ENCODE data around the gene TTC28.
"Not testable (repeated sequence)": the region's sequence is repeated elsewhere in the genome, so short reads cannot be mapped to it uniquely, and the experiment has no call there.

TTC28 gene

GRCh38 chr22:28198692-28199091, 480.9 kb downstream of the TTC28 start:
- no peaks in the 10 kb centered on the region for H3K9me3 ChIP-seq (ENCODE audit: control insufficient read depth, insufficient read depth, low read length)
- H3K27me3 ChIP-seq (ENCODE audit: control insufficient read depth, insufficient read depth, low read length) = no peaks in the 10 kb centered on the region
- H3K9ac ChIP-seq (ENCODE audit: low read depth, low read length) = no peak overlapping the region
- no peak overlapping the region for H3K4me3 ChIP-seq (ENCODE audit: low read depth, low read length)
- no peaks in the 10 kb centered on the region for H3K36me3 ChIP-seq (ENCODE audit: control insufficient read depth, insufficient read depth, low read length)
- peaks cover 3% of the 10 kb centered on the region for H3K4me1 ChIP-seq (ENCODE audit: control insufficient read depth, insufficient read depth, low read length)

- H3K4me1 ChIP-seq (ENCODE audit: control insufficient read depth, insufficient read depth, low read length); H3K9me3 ChIP-seq (ENCODE audit: control insufficient read depth, insufficient read depth, low read length); H3K4me3 ChIP-seq (ENCODE audit: low read depth, low read length); H3K27me3 ChIP-seq (ENCODE audit: control insufficient read depth, insufficient read depth, low read length); H3K36me3 ChIP-seq (ENCODE audit: control insufficient read depth, insufficient read depth, low read length); H3K9ac ChIP-seq (ENCODE audit: low read depth, low read length): not testable (repeated sequence)
Measured at GRCh38 chr22:28191571-28191970, 488.1 kb downstream of the TTC28 start.

GRCh38 chr22:28188178-28188879, 491.3 kb downstream of the TTC28 start:
- Histone ChIP-seq H3K4me3 (ENCODE audit: low read depth, low read length) (no peak overlapping the region), H3K4me1 (ENCODE audit: control insufficient read depth, insufficient read depth, low read length) (peaks cover 6% of the 10 kb centered on the region), H3K9me3 (ENCODE audit: control insufficient read depth, insufficient read depth, low read length) (no peaks in the 10 kb centered on the region), H3K27me3 (ENCODE audit: control insufficient read depth, insufficient read depth, low read length) (no peaks in the 10 kb centered on the region), H3K36me3 (ENCODE audit: control insufficient read depth, insufficient read depth, low read length) (no peaks in the 10 kb centered on the region), H3K9ac (ENCODE audit: low read depth, low read length) (no peak overlapping the region)

GRCh38 chr22:28187612-28188011, 492.0 kb downstream of the TTC28 start:
- Histone ChIP-seq H3K36me3 (ENCODE audit: control insufficient read depth, insufficient read depth, low read length) (no peaks in the 10 kb centered on the region), H3K9me3 (ENCODE audit: control insufficient read depth, insufficient read depth, low read length) (no peaks in the 10 kb centered on the region), H3K4me1 (ENCODE audit: control insufficient read depth, insufficient read depth, low read length) (peaks cover 6% of the 10 kb centered on the region), H3K4me3 (ENCODE audit: low read depth, low read length) (no peak overlapping the region), H3K27me3 (ENCODE audit: control insufficient read depth, insufficient read depth, low read length) (no peaks in the 10 kb centered on the region), H3K9ac (ENCODE audit: low read depth, low read length) (no peak overlapping the region)

GRCh38 chr22:28186641-28187040, 493.0 kb downstream of the TTC28 start:
- Histone ChIP-seq H3K27me3 (ENCODE audit: control insufficient read depth, insufficient read depth, low read length) (no peaks in the 10 kb centered on the region), H3K9me3 (ENCODE audit: control insufficient read depth, insufficient read depth, low read length) (no peaks in the 10 kb centered on the region), H3K4me3 (ENCODE audit: low read depth, low read length) (no peak overlapping the region), H3K36me3 (ENCODE audit: control insufficient read depth, insufficient read depth, low read length) (no peaks in the 10 kb centered on the region), H3K4me1 (ENCODE audit: control insufficient read depth, insufficient read depth, low read length) (peaks cover 6% of the 10 kb centered on the region), H3K9ac (ENCODE audit: low read depth, low read length) (no peak overlapping the region)

GRCh38 chr22:28185130-28185529, 494.5 kb downstream of the TTC28 start:
- peaks cover 6% of the 10 kb centered on the region for H3K4me1 ChIP-seq (ENCODE audit: control insufficient read depth, insufficient read depth, low read length)
- H3K9me3 ChIP-seq (ENCODE audit: control insufficient read depth, insufficient read depth, low read length) = no peaks in the 10 kb centered on the region
- H3K4me3 ChIP-seq (ENCODE audit: low read depth, low read length) = no peak overlapping the region
- H3K27me3 ChIP-seq (ENCODE audit: control insufficient read depth, insufficient read depth, low read length) = no peaks in the 10 kb centered on the region
- H3K9ac ChIP-seq (ENCODE audit: low read depth, low read length) = no peak overlapping the region
- no peaks in the 10 kb centered on the region for H3K36me3 ChIP-seq (ENCODE audit: control insufficient read depth, insufficient read depth, low read length)

- H3K27me3 ChIP-seq (ENCODE audit: control insufficient read depth, insufficient read depth, low read length) = no peaks in the 10 kb centered on the region
- no peaks in the 10 kb centered on the region for H3K9me3 ChIP-seq (ENCODE audit: control insufficient read depth, insufficient read depth, low read length)
- H3K9ac ChIP-seq (ENCODE audit: low read depth, low read length) = no peak overlapping the region
- H3K36me3 ChIP-seq (ENCODE audit: control insufficient read depth, insufficient read depth, low read length) = no peaks in the 10 kb centered on the region
- peaks cover 6% of the 10 kb centered on the region for H3K4me1 ChIP-seq (ENCODE audit: control insufficient read depth, insufficient read depth, low read length)
- H3K4me3 ChIP-seq (ENCODE audit: low read depth, low read length) = no peak overlapping the region
Measured at GRCh38 chr22:28183078-28183860, 496.4 kb downstream of the TTC28 start.

GRCh38 chr22:28180804-28181731, 498.6 kb downstream of the TTC28 start:
- no peak overlapping the region for H3K9ac ChIP-seq (ENCODE audit: low read depth, low read length)
- no peaks in the 10 kb centered on the region for H3K27me3 ChIP-seq (ENCODE audit: control insufficient read depth, insufficient read depth, low read length)
- H3K4me3 ChIP-seq (ENCODE audit: low read depth, low read length) = no peak overlapping the region
- no peaks in the 10 kb centered on the region for H3K36me3 ChIP-seq (ENCODE audit: control insufficient read depth, insufficient read depth, low read length)
- no peaks in the 10 kb centered on the region for H3K4me1 ChIP-seq (ENCODE audit: control insufficient read depth, insufficient read depth, low read length)
- H3K9me3 ChIP-seq (ENCODE audit: control insufficient read depth, insufficient read depth, low read length) = no peaks in the 10 kb centered on the region

GRCh38 chr22:28179392-28179791, 500.2 kb downstream of the TTC28 start:
- Histone ChIP-seq H3K9me3 (ENCODE audit: control insufficient read depth, insufficient read depth, low read length) (no peaks in the 10 kb centered on the region), H3K9ac (ENCODE audit: low read depth, low read length) (no peak overlapping the region), H3K4me3 (ENCODE audit: low read depth, low read length) (no peak overlapping the region), H3K36me3 (ENCODE audit: control insufficient read depth, insufficient read depth, low read length) (no peaks in the 10 kb centered on the region), H3K27me3 (ENCODE audit: control insufficient read depth, insufficient read depth, low read length) (no peaks in the 10 kb centered on the region), H3K4me1 (ENCODE audit: control insufficient read depth, insufficient read depth, low read length) (no peaks in the 10 kb centered on the region)

- H3K4me3 ChIP-seq (ENCODE audit: low read depth, low read length) = no peak overlapping the region
- no peaks in the 10 kb centered on the region for H3K4me1 ChIP-seq (ENCODE audit: control insufficient read depth, insufficient read depth, low read length)
- no peak overlapping the region for H3K9ac ChIP-seq (ENCODE audit: low read depth, low read length)
- no peaks in the 10 kb centered on the region for H3K36me3 ChIP-seq (ENCODE audit: control insufficient read depth, insufficient read depth, low read length)
- H3K9me3 ChIP-seq (ENCODE audit: control insufficient read depth, insufficient read depth, low read length) = no peaks in the 10 kb centered on the region
- no peaks in the 10 kb centered on the region for H3K27me3 ChIP-seq (ENCODE audit: control insufficient read depth, insufficient read depth, low read length)
Measured at GRCh38 chr22:28175730-28176492, 503.7 kb downstream of the TTC28 start.

- Histone ChIP-seq H3K4me3 (ENCODE audit: low read depth, low read length) (no peak overlapping the region), H3K4me1 (ENCODE audit: control insufficient read depth, insufficient read depth, low read length) (no peaks in the 10 kb centered on the region), H3K9me3 (ENCODE audit: control insufficient read depth, insufficient read depth, low read length) (no peaks in the 10 kb centered on the region), H3K36me3 (ENCODE audit: control insufficient read depth, insufficient read depth, low read length) (no peaks in the 10 kb centered on the region), H3K9ac (ENCODE audit: low read depth, low read length) (no peak overlapping the region), H3K27me3 (ENCODE audit: control insufficient read depth, insufficient read depth, low read length) (no peaks in the 10 kb centered on the region)
Measured at GRCh38 chr22:28174509-28174908, 505.1 kb downstream of the TTC28 start.
